ENCODE results near the gene GALNTL6.

Gene GALNTL6

GRCh38 chr4:172596206-172596605 is 783.0 kb downstream of the GALNTL6 start:
- no peak for DNase-seq

- DNase-seq = no peak
Measured at GRCh38 chr4:172599554-172599953, 786.4 kb downstream of the GALNTL6 start.

GRCh38 chr4:172601195-172601594 is 788.0 kb downstream of the GALNTL6 start:
- DNase-seq = peak; percentile 3

- DNase-seq = no peak
Measured at GRCh38 chr4:172619218-172619617, 806.0 kb downstream of the GALNTL6 start.

GRCh38 chr4:172619798-172620197 is 806.6 kb downstream of the GALNTL6 start:
- DNase-seq = no peak

GRCh38 chr4:172628263-172628662 is 815.1 kb downstream of the GALNTL6 start:
- no peak for DNase-seq

- DNase-seq = no peak
Measured at GRCh38 chr4:172630280-172630679, 817.1 kb downstream of the GALNTL6 start.

- DNase-seq = no peak
Measured at GRCh38 chr4:172631832-172632231, 818.6 kb downstream of the GALNTL6 start.

- DNase-seq = no peak
Measured at GRCh38 chr4:172648471-172648870, 835.3 kb downstream of the GALNTL6 start.

GRCh38 chr4:172649143-172649542 is 835.9 kb downstream of the GALNTL6 start:
- DNase-seq = no peak

GRCh38 chr4:172650758-172651530 is 837.7 kb downstream of the GALNTL6 start:
- DNase-seq = no peak

GRCh38 chr4:172651961-172652360 is 838.8 kb downstream of the GALNTL6 start:
- DNase-seq = no peak

- DNase-seq = no peak
Measured at GRCh38 chr4:172652369-172652768, 839.2 kb downstream of the GALNTL6 start.

- no peak for DNase-seq
Measured at GRCh38 chr4:172653676-172654075, 840.5 kb downstream of the GALNTL6 start.

GRCh38 chr4:172654457-172654856 is 841.3 kb downstream of the GALNTL6 start:
- DNase-seq = peak; percentile 11

- DNase-seq = no peak
Measured at GRCh38 chr4:172656055-172656454, 842.9 kb downstream of the GALNTL6 start.

GRCh38 chr4:172657081-172657480 is 843.9 kb downstream of the GALNTL6 start:
- no peak for DNase-seq

- DNase-seq = no peak
Measured at GRCh38 chr4:172660251-172660650, 847.0 kb downstream of the GALNTL6 start.

- no peak for DNase-seq
Measured at GRCh38 chr4:172662113-172662512, 848.9 kb downstream of the GALNTL6 start.

GRCh38 chr4:172666711-172667368 is 853.6 kb downstream of the GALNTL6 start:
- DNase-seq = no peak

GRCh38 chr4:172674811-172675210 is 861.6 kb downstream of the GALNTL6 start:
- no peak for DNase-seq

GRCh38 chr4:172675232-172675631 is 862.0 kb downstream of the GALNTL6 start:
- DNase-seq = no peak

- no peak for DNase-seq
Measured at GRCh38 chr4:172680691-172681090, 867.5 kb downstream of the GALNTL6 start.

- DNase-seq = no peak
Measured at GRCh38 chr4:172683021-172683420, 869.8 kb downstream of the GALNTL6 start.

GRCh38 chr4:172686021-172686420 is 872.8 kb downstream of the GALNTL6 start:
- DNase-seq = no peak
